ENCODE data around the gene PSMC1. TPM values are rescaled to one million over a fixed set of nuclear protein-coding genes. Genes with fewer than 3 reads are reported as not detected.

PSMC1 gene
- total and polyA plus RNA-seq, 2 experiments from 2014 or later: 112 to 139 TPM

DNA sequence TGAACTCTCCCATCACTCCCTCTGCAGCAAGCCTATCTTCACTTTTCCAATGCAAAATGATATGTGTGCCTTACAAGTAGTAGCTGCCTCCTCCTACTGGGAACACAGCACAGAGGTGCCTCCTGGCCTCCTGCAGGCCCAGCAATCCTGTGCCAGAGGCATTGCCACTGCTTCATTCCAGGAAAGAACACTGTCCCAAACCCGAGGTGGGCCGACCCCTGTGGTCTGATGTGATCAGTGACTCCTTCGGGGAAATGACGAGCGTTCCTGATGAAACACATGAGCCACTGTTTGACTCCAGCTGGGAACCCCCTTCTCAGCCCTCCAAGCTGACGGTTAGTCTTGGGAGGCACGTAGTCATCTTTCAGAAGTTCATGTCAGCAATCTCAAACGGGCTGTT is 19.5 kb downstream of the PSMC1 start:
- H3K4me3 Mint-ChIP-seq: no peak overlapping the region
- Histone ChIP-seq H3K79me2 (replicated peaks; ENCODE audit: insufficient read depth) (no peaks in the 10 kb centered on the region), H3K36me3 (ENCODE audit: insufficient read depth) (peaks cover 20% of the 10 kb centered on the region), H4K20me1 (replicated peaks; ENCODE audit: insufficient read depth) (no peaks in the 10 kb centered on the region), H3K4me3 (no peak overlapping the region), H3K27ac (ENCODE audit: low read depth) (no peak overlapping the region), H3K4me1 (ENCODE audit: insufficient read depth) (no peaks in the 10 kb centered on the region), H3K27me3 (ENCODE audit: insufficient read depth) (no peaks in the 10 kb centered on the region), H3K9me2 (ENCODE audit: insufficient read depth) (no peaks in the 10 kb centered on the region), H3K4me2 (no peak overlapping the region), H2AFZ (no peak overlapping the region), H3F3A (replicated peaks; ENCODE audit: low read depth) (no peaks in the 10 kb centered on the region)
- H3K4me1 Mint-ChIP-seq: no peaks in the 10 kb centered on the region
- peaks cover 6% of the 10 kb centered on the region for H3K27me3 Mint-ChIP-seq (ENCODE audit: insufficient read depth, low read depth, poor library complexity)
- TF ChIP-seq, protein P1, sequence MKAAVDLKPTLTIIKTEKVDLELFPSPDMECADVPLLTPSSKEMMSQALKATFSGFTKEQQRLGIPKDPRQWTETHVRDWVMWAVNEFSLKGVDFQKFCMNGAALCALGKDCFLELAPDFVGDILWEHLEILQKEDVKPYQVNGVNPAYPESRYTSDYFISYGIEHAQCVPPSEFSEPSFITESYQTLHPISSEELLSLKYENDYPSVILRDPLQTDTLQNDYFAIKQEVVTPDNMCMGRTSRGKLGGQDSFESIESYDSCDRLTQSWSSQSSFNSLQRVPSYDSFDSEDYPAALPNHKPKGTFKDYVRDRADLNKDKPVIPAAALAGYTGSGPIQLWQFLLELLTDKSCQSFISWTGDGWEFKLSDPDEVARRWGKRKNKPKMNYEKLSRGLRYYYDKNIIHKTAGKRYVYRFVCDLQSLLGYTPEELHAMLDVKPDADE (IDR thresholded peaks at IDR 0.05): no peak
- TF ChIP-seq POLR2AphosphoS5 (IDR thresholded peaks at IDR 0.05; ENCODE audit: low read depth) (no peak), EZH2phosphoT487 (IDR thresholded peaks at IDR 0.05; ENCODE audit: unreplicated experiment) (no peak), JUNB (IDR thresholded peaks at IDR 0.05; ENCODE audit: unreplicated experiment) (no peak), ZNF331 (CRISPR knock-in tag; IDR thresholded peaks at IDR 0.05; ENCODE audit: low read depth) (no peak), CREB1 (CRISPR knock-in tag; IDR thresholded peaks at IDR 0.05; ENCODE audit: low read depth) (no peak), STAT1 (IDR thresholded peaks at IDR 0.05; ENCODE audit: unreplicated experiment) (no peak), ZNF114 (CRISPR knock-in tag; IDR thresholded peaks at IDR 0.05) (no peak), EZH2 (IDR thresholded peaks at IDR 0.05; ENCODE audit: low read depth, unreplicated experiment) (no peak), NANOG (IDR thresholded peaks at IDR 0.05; ENCODE audit: borderline replicate concordance) (no peak)
- TF ChIP-seq, protein P2, sequence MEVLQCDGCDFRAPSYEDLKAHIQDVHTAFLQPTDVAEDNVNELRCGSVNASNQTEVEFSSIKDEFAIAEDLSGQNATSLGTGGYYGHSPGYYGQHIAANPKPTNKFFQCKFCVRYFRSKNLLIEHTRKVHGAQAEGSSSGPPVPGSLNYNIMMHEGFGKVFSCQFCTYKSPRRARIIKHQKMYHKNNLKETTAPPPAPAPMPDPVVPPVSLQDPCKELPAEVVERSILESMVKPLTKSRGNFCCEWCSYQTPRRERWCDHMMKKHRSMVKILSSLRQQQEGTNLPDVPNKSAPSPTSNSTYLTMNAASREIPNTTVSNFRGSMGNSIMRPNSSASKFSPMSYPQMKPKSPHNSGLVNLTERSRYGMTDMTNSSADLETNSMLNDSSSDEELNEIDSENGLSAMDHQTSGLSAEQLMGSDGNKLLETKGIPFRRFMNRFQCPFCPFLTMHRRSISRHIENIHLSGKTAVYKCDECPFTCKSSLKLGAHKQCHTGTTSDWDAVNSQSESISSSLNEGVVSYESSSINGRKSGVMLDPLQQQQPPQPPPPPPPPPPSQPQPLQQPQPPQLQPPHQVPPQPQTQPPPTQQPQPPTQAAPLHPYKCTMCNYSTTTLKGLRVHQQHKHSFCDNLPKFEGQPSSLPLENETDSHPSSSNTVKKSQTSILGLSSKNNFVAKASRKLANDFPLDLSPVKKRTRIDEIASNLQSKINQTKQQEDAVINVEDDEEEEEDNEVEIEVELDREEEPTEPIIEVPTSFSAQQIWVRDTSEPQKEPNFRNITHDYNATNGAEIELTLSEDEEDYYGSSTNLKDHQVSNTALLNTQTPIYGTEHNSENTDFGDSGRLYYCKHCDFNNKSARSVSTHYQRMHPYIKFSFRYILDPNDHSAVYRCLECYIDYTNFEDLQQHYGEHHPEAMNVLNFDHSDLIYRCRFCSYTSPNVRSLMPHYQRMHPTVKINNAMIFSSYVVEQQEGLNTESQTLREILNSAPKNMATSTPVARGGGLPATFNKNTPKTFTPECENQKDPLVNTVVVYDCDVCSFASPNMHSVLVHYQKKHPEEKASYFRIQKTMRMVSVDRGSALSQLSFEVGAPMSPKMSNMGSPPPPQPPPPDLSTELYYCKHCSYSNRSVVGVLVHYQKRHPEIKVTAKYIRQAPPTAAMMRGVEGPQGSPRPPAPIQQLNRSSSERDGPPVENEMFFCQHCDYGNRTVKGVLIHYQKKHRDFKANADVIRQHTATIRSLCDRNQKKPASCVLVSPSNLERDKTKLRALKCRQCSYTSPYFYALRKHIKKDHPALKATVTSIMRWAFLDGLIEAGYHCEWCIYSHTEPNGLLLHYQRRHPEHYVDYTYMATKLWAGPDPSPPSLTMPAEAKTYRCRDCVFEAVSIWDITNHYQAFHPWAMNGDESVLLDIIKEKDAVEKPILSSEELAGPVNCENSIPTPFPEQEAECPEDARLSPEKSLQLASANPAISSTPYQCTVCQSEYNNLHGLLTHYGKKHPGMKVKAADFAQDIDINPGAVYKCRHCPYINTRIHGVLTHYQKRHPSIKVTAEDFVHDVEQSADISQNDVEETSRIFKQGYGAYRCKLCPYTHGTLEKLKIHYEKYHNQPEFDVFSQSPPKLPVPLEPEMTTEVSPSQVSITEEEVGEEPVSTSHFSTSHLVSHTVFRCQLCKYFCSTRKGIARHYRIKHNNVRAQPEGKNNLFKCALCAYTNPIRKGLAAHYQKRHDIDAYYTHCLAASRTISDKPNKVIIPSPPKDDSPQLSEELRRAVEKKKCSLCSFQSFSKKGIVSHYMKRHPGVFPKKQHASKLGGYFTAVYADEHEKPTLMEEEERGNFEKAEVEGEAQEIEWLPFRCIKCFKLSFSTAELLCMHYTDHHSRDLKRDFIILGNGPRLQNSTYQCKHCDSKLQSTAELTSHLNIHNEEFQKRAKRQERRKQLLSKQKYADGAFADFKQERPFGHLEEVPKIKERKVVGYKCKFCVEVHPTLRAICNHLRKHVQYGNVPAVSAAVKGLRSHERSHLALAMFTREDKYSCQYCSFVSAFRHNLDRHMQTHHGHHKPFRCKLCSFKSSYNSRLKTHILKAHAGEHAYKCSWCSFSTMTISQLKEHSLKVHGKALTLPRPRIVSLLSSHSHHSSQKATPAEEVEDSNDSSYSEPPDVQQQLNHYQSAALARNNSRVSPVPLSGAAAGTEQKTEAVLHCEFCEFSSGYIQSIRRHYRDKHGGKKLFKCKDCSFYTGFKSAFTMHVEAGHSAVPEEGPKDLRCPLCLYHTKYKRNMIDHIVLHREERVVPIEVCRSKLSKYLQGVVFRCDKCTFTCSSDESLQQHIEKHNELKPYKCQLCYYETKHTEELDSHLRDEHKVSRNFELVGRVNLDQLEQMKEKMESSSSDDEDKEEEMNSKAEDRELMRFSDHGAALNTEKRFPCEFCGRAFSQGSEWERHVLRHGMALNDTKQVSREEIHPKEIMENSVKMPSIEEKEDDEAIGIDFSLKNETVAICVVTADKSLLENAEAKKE (CRISPR knock-in tag; IDR thresholded peaks at IDR 0.05): no peak
- TF ChIP-seq, protein P3, sequence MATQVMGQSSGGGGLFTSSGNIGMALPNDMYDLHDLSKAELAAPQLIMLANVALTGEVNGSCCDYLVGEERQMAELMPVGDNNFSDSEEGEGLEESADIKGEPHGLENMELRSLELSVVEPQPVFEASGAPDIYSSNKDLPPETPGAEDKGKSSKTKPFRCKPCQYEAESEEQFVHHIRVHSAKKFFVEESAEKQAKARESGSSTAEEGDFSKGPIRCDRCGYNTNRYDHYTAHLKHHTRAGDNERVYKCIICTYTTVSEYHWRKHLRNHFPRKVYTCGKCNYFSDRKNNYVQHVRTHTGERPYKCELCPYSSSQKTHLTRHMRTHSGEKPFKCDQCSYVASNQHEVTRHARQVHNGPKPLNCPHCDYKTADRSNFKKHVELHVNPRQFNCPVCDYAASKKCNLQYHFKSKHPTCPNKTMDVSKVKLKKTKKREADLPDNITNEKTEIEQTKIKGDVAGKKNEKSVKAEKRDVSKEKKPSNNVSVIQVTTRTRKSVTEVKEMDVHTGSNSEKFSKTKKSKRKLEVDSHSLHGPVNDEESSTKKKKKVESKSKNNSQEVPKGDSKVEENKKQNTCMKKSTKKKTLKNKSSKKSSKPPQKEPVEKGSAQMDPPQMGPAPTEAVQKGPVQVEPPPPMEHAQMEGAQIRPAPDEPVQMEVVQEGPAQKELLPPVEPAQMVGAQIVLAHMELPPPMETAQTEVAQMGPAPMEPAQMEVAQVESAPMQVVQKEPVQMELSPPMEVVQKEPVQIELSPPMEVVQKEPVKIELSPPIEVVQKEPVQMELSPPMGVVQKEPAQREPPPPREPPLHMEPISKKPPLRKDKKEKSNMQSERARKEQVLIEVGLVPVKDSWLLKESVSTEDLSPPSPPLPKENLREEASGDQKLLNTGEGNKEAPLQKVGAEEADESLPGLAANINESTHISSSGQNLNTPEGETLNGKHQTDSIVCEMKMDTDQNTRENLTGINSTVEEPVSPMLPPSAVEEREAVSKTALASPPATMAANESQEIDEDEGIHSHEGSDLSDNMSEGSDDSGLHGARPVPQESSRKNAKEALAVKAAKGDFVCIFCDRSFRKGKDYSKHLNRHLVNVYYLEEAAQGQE (IDR thresholded peaks at IDR 0.05; ENCODE audit: unreplicated experiment): no peak
- TF ChIP-seq, protein P4, sequence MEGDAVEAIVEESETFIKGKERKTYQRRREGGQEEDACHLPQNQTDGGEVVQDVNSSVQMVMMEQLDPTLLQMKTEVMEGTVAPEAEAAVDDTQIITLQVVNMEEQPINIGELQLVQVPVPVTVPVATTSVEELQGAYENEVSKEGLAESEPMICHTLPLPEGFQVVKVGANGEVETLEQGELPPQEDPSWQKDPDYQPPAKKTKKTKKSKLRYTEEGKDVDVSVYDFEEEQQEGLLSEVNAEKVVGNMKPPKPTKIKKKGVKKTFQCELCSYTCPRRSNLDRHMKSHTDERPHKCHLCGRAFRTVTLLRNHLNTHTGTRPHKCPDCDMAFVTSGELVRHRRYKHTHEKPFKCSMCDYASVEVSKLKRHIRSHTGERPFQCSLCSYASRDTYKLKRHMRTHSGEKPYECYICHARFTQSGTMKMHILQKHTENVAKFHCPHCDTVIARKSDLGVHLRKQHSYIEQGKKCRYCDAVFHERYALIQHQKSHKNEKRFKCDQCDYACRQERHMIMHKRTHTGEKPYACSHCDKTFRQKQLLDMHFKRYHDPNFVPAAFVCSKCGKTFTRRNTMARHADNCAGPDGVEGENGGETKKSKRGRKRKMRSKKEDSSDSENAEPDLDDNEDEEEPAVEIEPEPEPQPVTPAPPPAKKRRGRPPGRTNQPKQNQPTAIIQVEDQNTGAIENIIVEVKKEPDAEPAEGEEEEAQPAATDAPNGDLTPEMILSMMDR (conservative IDR thresholded peaks at IDR 0.05; ENCODE audit: low read depth in 2 of 2): no peak
- no peak for DNase-seq (ENCODE audit: low spot score)
- H3K36me3 Mint-ChIP-seq (ENCODE audit: low read depth): peaks cover 37% of the 10 kb centered on the region
- H3K9me3 Mint-ChIP-seq: no peaks in the 10 kb centered on the region
- ATAC-seq: no peak
- H3K27ac Mint-ChIP-seq: no peak overlapping the region

Measured in GM23338 (cell line).